Caco-2 (cell line): ENCODE results near the gene DPH1. TPM values are rescaled to one million over a fixed set of nuclear protein-coding genes. Genes with fewer than 3 reads are reported as not detected.

Source experiments
- BruUV-seq: library from RNA; stranded (reverse); fragments of 400-500 nt; replicated peaks from 2 replicates; lab custom pipeline; 2021; lab: Mats Ljungman, UMichigan
- CTCF ChIA-PET: fragments of 300-600 bp; sonication (Branson Sonifier 250); formaldehyde crosslinking; loops from one replicate; lab custom pipeline; 2022; ENCODE audit warnings: antibody characterized with exemption; lab: Charles Lee
- POLR2A ChIA-PET: fragments of 300-600 bp; sonication (Branson Sonifier 250); formaldehyde crosslinking; loops from one replicate; lab custom pipeline; 2022; ENCODE audit warnings: antibody characterized with exemption; lab: Charles Lee
- DNase-seq, 2 experiments: peaks; one replicate each; pipeline versions ENCODE4 v3.0.0 to v3.0.0-alpha.2; 2020 to 2022
- H3K27me3 ChIP-seq: replicated peaks from 2 replicates; pipeline ENCODE4 v1.6.0; 2011; ENCODE audit warnings: low read length; ENCODE audit not compliant: control insufficient read depth, insufficient read depth
- H3K36me3 ChIP-seq: 2 replicates; pipeline ENCODE4 v1.5.1; 2011; ENCODE audit warnings: low read length; ENCODE audit not compliant: control insufficient read depth, insufficient read depth
- H3K4me1 ChIP-seq: fragments of 250-450 bp; sonication (Bioruptor Pico); 2 replicates; pipeline ENCODE4 v1.5.1; 2020; ENCODE audit warnings: mild to moderate bottlenecking
- H3K4me3 ChIP-seq: 2 replicates; pipeline ENCODE4 v1.5.1; 2011; ENCODE audit warnings: low read depth, mild to moderate bottlenecking, control low read depth, low read length
- H3K9me3 ChIP-seq: fragments of 250-450 bp; sonication (Bioruptor Pico); 2 replicates; pipeline ENCODE4 v1.5.1; 2020; ENCODE audit warnings: mild to moderate bottlenecking, moderate library complexity
- H3K27ac Mint-ChIP-seq: one replicate; pipeline ENCODE4 v1.8.0; 2022; ENCODE audit warnings: mixed read lengths; ENCODE audit not compliant: unreplicated experiment
- H3K27me3 Mint-ChIP-seq: one replicate; pipeline ENCODE4 v1.8.0; 2022; ENCODE audit warnings: mixed read lengths; ENCODE audit not compliant: insufficient read depth, unreplicated experiment
- H3K36me3 Mint-ChIP-seq: one replicate; pipeline ENCODE4 v1.8.0; 2022; ENCODE audit warnings: mild to moderate bottlenecking, mixed read lengths; ENCODE audit not compliant: insufficient read depth, unreplicated experiment
- H3K4me1 Mint-ChIP-seq: one replicate; pipeline ENCODE4 v1.8.0; 2022; ENCODE audit warnings: low read depth, mixed read lengths; ENCODE audit not compliant: unreplicated experiment
- H3K4me3 Mint-ChIP-seq: one replicate; pipeline ENCODE4 v1.8.0; 2022; ENCODE audit warnings: mild to moderate bottlenecking, moderate library complexity, mixed read lengths; ENCODE audit not compliant: unreplicated experiment
- H3K9me3 Mint-ChIP-seq: one replicate; pipeline ENCODE4 v1.8.0; 2022; ENCODE audit warnings: mixed read lengths; ENCODE audit not compliant: unreplicated experiment
- intact Hi-C: fragments of 100-400 bp; cut with micrococcal nuclease; formaldehyde crosslinking; loops from one replicate; pipeline ENCODE4 v1.10.0; 2022; ENCODE audit not compliant: unreplicated experiment
- total RNA-seq: library from RNA; stranded (reverse); gene quantifications from 2 replicates; pipeline ENCODE4 v1.2.3, GENCODE V29; 2022
- TF ChIP-seq, protein P1 (sequence below), 2 experiments: fragments of 200-600 bp in 1 of 2; IDR thresholded peaks; 1 replicate in 1 of 2; 2 replicates in 1 of 2; pipeline versions ENCODE4 v1.5.1 to v1.8.0; 2011 to 2022; ENCODE audit warnings: antibody characterized with exemption in 1 of 2, control low read depth in 1 of 2, inconsistent platforms in 1 of 2, low read depth in 1 of 2, low read length in 1 of 2, mild to moderate bottlenecking in 1 of 2, moderate library complexity in 1 of 2; ENCODE audit not compliant: insufficient read depth in 1 of 2, severe bottlenecking in 1 of 2, unreplicated experiment in 1 of 2

Gene DPH1
- total RNA-seq, 1 experiment from 2014 or later = 52.0 TPM

DNA sequence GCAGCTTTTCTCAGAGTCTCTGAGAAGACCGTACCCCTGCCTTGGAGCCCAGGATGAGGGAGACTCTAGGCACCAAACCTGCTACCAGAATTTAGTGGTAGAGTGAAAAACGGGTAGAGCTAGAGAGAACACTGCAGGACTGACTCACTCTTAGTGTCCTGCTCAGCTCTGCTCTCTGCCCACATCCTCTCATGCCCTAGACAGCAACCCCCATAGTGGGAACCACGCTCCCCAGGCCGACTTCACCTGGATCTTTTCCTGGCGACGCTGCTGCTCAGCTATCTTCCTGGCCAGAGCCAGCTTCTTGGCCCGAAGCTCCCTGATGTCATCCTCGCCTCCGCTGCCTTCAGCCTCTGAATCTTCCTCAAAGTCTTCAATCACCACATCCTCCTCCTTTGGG is 51.6 kb downstream of the DPH1 start:
- CTCF ChIA-PET = interaction anchor here (0.8 kb wide), 1 partner anchor 228 kb away, joined by 3 read pairs; no protein-coding TSS in a partner anchor
- no peak overlapping the region for H3K4me3 ChIP-seq
- H3K9me3 ChIP-seq = no peaks in the 10 kb centered on the region
- no peak for DNase-seq
- H3K36me3 ChIP-seq = peaks cover 7% of the 10 kb centered on the region; the same call in 1 of the 2 replicates
- no TSS peak for BruUV-seq
- POLR2A ChIA-PET = no interaction called here
- H3K27me3 ChIP-seq = no peaks in the 10 kb centered on the region
- Mint-ChIP-seq H3K4me1 (peaks cover 39% of the 10 kb centered on the region), H3K27me3 (no peaks in the 10 kb centered on the region), H3K36me3 (peaks cover 21% of the 10 kb centered on the region), H3K27ac (no peak overlapping the region), H3K4me3 (no peak overlapping the region), H3K9me3 (no peaks in the 10 kb centered on the region)
- peaks cover 37% of the 10 kb centered on the region for H3K4me1 ChIP-seq
- TF ChIP-seq, protein P1, sequence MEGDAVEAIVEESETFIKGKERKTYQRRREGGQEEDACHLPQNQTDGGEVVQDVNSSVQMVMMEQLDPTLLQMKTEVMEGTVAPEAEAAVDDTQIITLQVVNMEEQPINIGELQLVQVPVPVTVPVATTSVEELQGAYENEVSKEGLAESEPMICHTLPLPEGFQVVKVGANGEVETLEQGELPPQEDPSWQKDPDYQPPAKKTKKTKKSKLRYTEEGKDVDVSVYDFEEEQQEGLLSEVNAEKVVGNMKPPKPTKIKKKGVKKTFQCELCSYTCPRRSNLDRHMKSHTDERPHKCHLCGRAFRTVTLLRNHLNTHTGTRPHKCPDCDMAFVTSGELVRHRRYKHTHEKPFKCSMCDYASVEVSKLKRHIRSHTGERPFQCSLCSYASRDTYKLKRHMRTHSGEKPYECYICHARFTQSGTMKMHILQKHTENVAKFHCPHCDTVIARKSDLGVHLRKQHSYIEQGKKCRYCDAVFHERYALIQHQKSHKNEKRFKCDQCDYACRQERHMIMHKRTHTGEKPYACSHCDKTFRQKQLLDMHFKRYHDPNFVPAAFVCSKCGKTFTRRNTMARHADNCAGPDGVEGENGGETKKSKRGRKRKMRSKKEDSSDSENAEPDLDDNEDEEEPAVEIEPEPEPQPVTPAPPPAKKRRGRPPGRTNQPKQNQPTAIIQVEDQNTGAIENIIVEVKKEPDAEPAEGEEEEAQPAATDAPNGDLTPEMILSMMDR (IDR thresholded peaks at IDR 0.05; ENCODE audit: insufficient read depth in 1 of 2, low read depth in 1 of 2, low read length in 1 of 2, severe bottlenecking in 1 of 2, unreplicated experiment in 1 of 2) = no peak
- intact Hi-C loops = no loop called here

DNA sequence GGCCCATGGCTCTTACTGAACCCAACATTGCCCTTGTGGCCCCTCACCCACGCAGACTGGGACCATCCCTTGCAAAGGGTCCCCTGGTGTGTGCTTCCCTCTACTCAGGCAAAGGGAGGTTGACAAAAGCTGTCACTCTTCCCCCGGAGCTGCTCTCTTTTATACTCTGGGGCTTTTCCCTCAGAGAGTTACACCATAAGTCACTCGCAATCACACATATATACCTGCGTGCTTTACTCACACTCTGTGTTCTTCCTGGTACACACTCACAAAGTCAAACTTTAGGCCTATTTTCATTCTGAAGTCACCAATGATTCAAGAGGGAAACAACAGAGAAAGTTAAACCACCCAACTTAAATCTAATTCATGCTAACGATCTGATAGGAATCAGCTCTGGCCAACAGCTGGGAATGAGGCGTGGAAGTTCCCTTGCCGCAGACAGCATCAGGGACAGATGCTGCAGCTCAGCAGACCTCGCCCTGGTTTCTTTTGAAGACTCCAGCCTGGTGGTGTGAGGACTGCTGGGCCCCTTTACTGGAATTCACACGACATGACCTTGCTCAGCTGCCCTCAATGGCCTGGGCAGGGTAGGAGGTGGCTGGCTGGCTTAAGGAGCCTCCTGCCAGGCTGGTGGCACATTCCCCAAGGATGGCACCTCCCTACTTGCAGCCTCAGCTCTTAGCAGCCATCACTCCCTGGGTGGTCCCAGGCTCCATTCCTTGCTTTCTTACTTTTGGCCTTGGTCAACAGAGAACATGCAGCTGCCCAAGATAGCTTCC is 52.2 kb downstream of the DPH1 start:
- Mint-ChIP-seq H3K4me1 (peaks cover 39% of the 10 kb centered on the region), H3K9me3 (no peaks in the 10 kb centered on the region), H3K27me3 (no peaks in the 10 kb centered on the region), H3K27ac (no peak overlapping the region), H3K4me3 (no peak overlapping the region), H3K36me3 (peaks cover 17% of the 10 kb centered on the region)
- intact Hi-C loops = no loop called here
- Histone ChIP-seq H3K36me3 (peaks cover 5% of the 10 kb centered on the region; the same call in 1 of the 2 replicates), H3K4me3 (no peak overlapping the region), H3K4me1 (peaks cover 37% of the 10 kb centered on the region), H3K9me3 (no peaks in the 10 kb centered on the region), H3K27me3 (no peaks in the 10 kb centered on the region)
- CTCF ChIA-PET = interaction anchor here (0.8 to 2.3 kb wide), 2 partner anchors 27 to 228 kb away, joined by 3 to 13 read pairs; partner anchors contain the start of gene HIC1
- POLR2A ChIA-PET = no interaction called here
- DNase-seq = no peak
- TF ChIP-seq, protein P1 (IDR thresholded peaks at IDR 0.05; ENCODE audit: insufficient read depth in 1 of 2, low read depth in 1 of 2, low read length in 1 of 2, severe bottlenecking in 1 of 2, unreplicated experiment in 1 of 2) = no peak
- no TSS peak for BruUV-seq

DNA sequence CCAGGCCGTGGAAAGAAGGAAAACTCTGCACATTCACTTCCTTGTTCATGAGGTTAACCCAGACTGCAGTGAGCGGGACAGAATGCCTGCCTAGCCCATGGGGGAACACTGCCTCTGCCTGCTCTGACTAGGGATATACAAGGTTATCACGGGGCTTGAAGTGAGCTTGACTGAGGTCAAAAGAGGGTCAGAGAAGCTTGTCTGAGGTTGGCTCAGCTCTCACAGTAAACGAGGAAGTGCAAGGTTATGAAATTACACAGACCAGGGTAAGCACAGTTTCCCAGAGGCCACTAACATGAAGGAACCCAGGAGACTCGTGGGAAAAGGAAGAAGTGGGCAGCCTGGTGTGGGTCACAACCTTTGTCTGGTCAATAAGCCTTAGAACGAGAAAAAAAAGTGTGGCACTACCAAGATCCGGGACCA is 53.7 kb downstream of the DPH1 start:
- peaks cover 37% of the 10 kb centered on the region for H3K4me1 ChIP-seq
- Mint-ChIP-seq H3K27me3 (no peaks in the 10 kb centered on the region), H3K9me3 (no peaks in the 10 kb centered on the region), H3K27ac (no peak overlapping the region), H3K4me3 (no peak overlapping the region), H3K4me1 (peaks cover 39% of the 10 kb centered on the region), H3K36me3 (peaks cover 14% of the 10 kb centered on the region)
- no peak overlapping the region for H3K4me3 ChIP-seq
- no peaks in the 10 kb centered on the region for H3K9me3 ChIP-seq
- POLR2A ChIA-PET = no interaction called here
- H3K36me3 ChIP-seq = peaks cover 3% of the 10 kb centered on the region; the same call in 1 of the 2 replicates
- no TSS peak for BruUV-seq
- DNase-seq = peak; percentile 38 to 54
- CTCF ChIA-PET = interaction anchor here (0.9 to 2.3 kb wide), 3 partner anchors 9 to 161 kb away, joined by 3 to 13 read pairs (median 5); partner anchors contain the start of gene HIC1
- TF ChIP-seq, protein P1 (IDR thresholded peaks at IDR 0.05; ENCODE audit: insufficient read depth in 1 of 2, low read depth in 1 of 2, low read length in 1 of 2, severe bottlenecking in 1 of 2, unreplicated experiment in 1 of 2) = no peak
- intact Hi-C loops = no loop called here
- no peaks in the 10 kb centered on the region for H3K27me3 ChIP-seq
